Keratinocyte (primary cell): ENCODE data around the gene VCAM1. TPM values are rescaled to one million over a fixed set of nuclear protein-coding genes. Genes with fewer than 3 reads are reported as not detected.
"Not testable (repeated sequence)": the region's sequence is repeated elsewhere in the genome, so short reads cannot be mapped to it uniquely, and the experiment has no call there.

ENCODE experiments used
- DNase-seq: peaks from one replicate; pipeline ENCODE4 v3.0.0-alpha.2; 2011; ENCODE audit warnings: low read depth, missing footprints, low spot score
- FAIRE-seq: peaks from 2 replicates; lab custom pipeline; 2011; peaks lifted over from hg19 to GRCh38; lab: Jason Lieb, UNC
- H2AFZ ChIP-seq: 2 replicates; pipeline ENCODE4 v1.6.0; 2012; ENCODE audit warnings: low read length, control low read depth, inconsistent platforms; ENCODE audit not compliant: control insufficient read depth
- H3K27ac ChIP-seq: 2 replicates; pipeline ENCODE4 v1.5.1; 2011; ENCODE audit warnings: low read length; ENCODE audit not compliant: control insufficient read depth, insufficient read depth
- H3K27me3 ChIP-seq: 3 replicates; pipeline ENCODE4 v1.6.0; 2011; ENCODE audit warnings: low read length; ENCODE audit not compliant: control insufficient read depth, insufficient read depth; ENCODE audit errors: extremely low read depth
- H3K36me3 ChIP-seq, 2 experiments: 2 replicates in 1 of 2; 3 replicates in 1 of 2; pipeline ENCODE4 v1.5.1; 2011; ENCODE audit warnings: low read length in 2 of 2, mild to moderate bottlenecking in 1 of 2; ENCODE audit not compliant: control insufficient read depth in 2 of 2, insufficient read depth in 2 of 2; ENCODE audit errors: extremely low read depth in 1 of 2
- H3K4me1 ChIP-seq: 3 replicates; pipeline ENCODE4 v1.5.1; 2011; ENCODE audit warnings: low read length; ENCODE audit not compliant: control insufficient read depth, insufficient read depth; ENCODE audit errors: extremely low read depth
- H3K4me2 ChIP-seq: 3 replicates; pipeline ENCODE4 v1.6.0; 2011; ENCODE audit warnings: low read depth, low read length; ENCODE audit not compliant: control insufficient read depth, insufficient read depth; ENCODE audit errors: extremely low read depth
- H3K4me3 ChIP-seq, 3 experiments: fragments of 200-600 bp in 1 of 3; sonication (generic) in 1 of 3; 2 replicates in 2 of 3; 3 replicates in 1 of 3; pipeline ENCODE4 v1.5.1; 2011 to 2016; ENCODE audit warnings: low read length in 3 of 3, mild to moderate bottlenecking in 3 of 3, control low read depth in 2 of 3, inconsistent platforms in 1 of 3, low read depth in 1 of 3, mixed read lengths in 1 of 3, mixed run types in 1 of 3, moderate library complexity in 1 of 3; ENCODE audit not compliant: control insufficient read depth in 2 of 3, insufficient read depth in 2 of 3; ENCODE audit errors: extremely low read depth in 1 of 3
- H3K79me2 ChIP-seq: 2 replicates; pipeline ENCODE4 v1.6.0; 2012; ENCODE audit warnings: low read length; ENCODE audit not compliant: control insufficient read depth, insufficient read depth
- H3K9ac ChIP-seq: 3 replicates; pipeline ENCODE4 v1.6.0; 2011; ENCODE audit warnings: low read length; ENCODE audit not compliant: control insufficient read depth, insufficient read depth; ENCODE audit errors: extremely low read depth
- H3K9me1 ChIP-seq: 3 replicates; pipeline ENCODE4 v1.6.0; 2011; ENCODE audit warnings: low read length; ENCODE audit not compliant: control insufficient read depth, insufficient read depth; ENCODE audit errors: extremely low read depth
- H3K9me3 ChIP-seq: 2 replicates; pipeline ENCODE4 v1.5.1; 2012; ENCODE audit warnings: low read depth, low read length; ENCODE audit not compliant: control insufficient read depth
- H4K20me1 ChIP-seq: 3 replicates; pipeline ENCODE4 v1.6.0; 2011; ENCODE audit warnings: low read length; ENCODE audit not compliant: control insufficient read depth, insufficient read depth; ENCODE audit errors: extremely low read depth
- CTCF ChIP-seq, 3 experiments: IDR thresholded peaks in 1 of 3; conservative IDR thresholded peaks in 1 of 3; optimal IDR thresholded peaks in 1 of 3; 2 replicates in 2 of 3; 3 replicates in 1 of 3; pipeline versions ENCODE3 to v1.5.1; 2011; ENCODE audit warnings: low read length in 3 of 3, mild to moderate bottlenecking in 3 of 3, moderate library complexity in 2 of 3, control low read depth in 1 of 3, inconsistent platforms in 1 of 3; ENCODE audit not compliant: insufficient read depth in 2 of 3; ENCODE audit errors: extremely low read depth in 1 of 3
- EZH2 ChIP-seq: IDR thresholded peaks from one replicate; pipeline ENCODE4 v1.6.1; 2012; ENCODE audit warnings: inconsistent platforms, mild to moderate bottlenecking, low read length, moderate library complexity
- dilution Hi-C: fragments of 300-500 bp; cut with MboI; formaldehyde crosslinking; loops from one replicate; pipeline ENCODE4 v1.7.0; 2020; ENCODE audit warnings: low sequenced_read_pairs; ENCODE audit not compliant: extremely low pct_ligation_motif_present
- polyA plus RNA-seq, 5 experiments: library from polyadenylated mRNA; depleted of rRNA in 3 of 5; stranded (reverse) in 3 of 5; stranded (forward) in 1 of 5; unstranded in 1 of 5; fragments of >200 nt; gene quantifications; 1 replicate in 1 of 5; 2 replicates in 3 of 5; 3 replicates in 1 of 5; pipeline versions ENCODE4 v1.2.1 to v1.2.3, GENCODE V29; 2011 to 2012; ENCODE audit warnings: missing spikeins in 2 of 5, low read depth in 1 of 5, low replicate concordance in 1 of 5

The VCAM1 gene
- polyA plus RNA-seq, 1 donor (not counting 4 experiments of a cell fraction or from before 2014, with no cell fraction given) = not detected

GRCh38 chr1:100710906-100711682 lies 8.4 kb upstream of the VCAM1 start:
- no peaks in the 10 kb centered on the region for H3K9me1 ChIP-seq
- no peak overlapping the region for H2AFZ ChIP-seq
- dilution Hi-C loops = no loop called here
- H3K4me3 ChIP-seq = no peak overlapping the region
- no peak for DNase-seq
- no peaks in the 10 kb centered on the region for H3K79me2 ChIP-seq
- no peaks in the 10 kb centered on the region for H3K9me3 ChIP-seq
- no peaks in the 10 kb centered on the region for H3K4me1 ChIP-seq
- no peak for TF ChIP-seq CTCF (optimal IDR thresholded peaks at IDR 0.05 in 1 of 3, IDR thresholded peaks at IDR 0.05 in 1 of 3, conservative IDR thresholded peaks at IDR 0.05 in 1 of 3; ENCODE audit: extremely low read depth in 1 of 3, insufficient read depth in 2 of 3, low read length in 3 of 3)
- TF ChIP-seq EZH2 = no peak
- H3K4me2 ChIP-seq = no peak overlapping the region
- no peak for FAIRE-seq
- no peak overlapping the region for H3K27ac ChIP-seq
- no peak overlapping the region for H3K9ac ChIP-seq
- H4K20me1 ChIP-seq = no peaks in the 10 kb centered on the region
- no peaks in the 10 kb centered on the region for H3K36me3 ChIP-seq
- H3K27me3 ChIP-seq = no peaks in the 10 kb centered on the region

GRCh38 chr1:100713027-100713426 lies 6.5 kb upstream of the VCAM1 start:
- not testable (repeated sequence) for H2AFZ ChIP-seq, FAIRE-seq, H3K4me2 ChIP-seq

More at GRCh38 chr1:100713027-100713426, 6.5 kb upstream of the VCAM1 start:
- H3K36me3 ChIP-seq, H3K9me3 ChIP-seq, H4K20me1 ChIP-seq, H3K4me1 ChIP-seq, H3K27ac ChIP-seq, dilution Hi-C loops, H3K79me2 ChIP-seq, DNase-seq, H3K9ac ChIP-seq, H3K4me3 ChIP-seq, H3K27me3 ChIP-seq, H3K9me1 ChIP-seq: not testable (repeated sequence)
